Activated naive CD4-positive, alpha-beta T cell treated with anti-CD3 and anti-CD28 coated beads, Interleukin-2, amount 50 U/mL, for 16 hours (primary cell): Measurements from ENCODE around the gene ATE1.
"Not testable (repeated sequence)": the region's sequence is repeated elsewhere in the genome, so short reads cannot be mapped to it uniquely, and the experiment has no call there.

ENCODE experiments used
- DNase-seq: peaks from one replicate; pipeline ENCODE4 v3.0.0-alpha.2; 2020

Gene ATE1

GRCh38 chr10:121724282-121724681, 203.5 kb downstream of the ATE1 start:
- no peak for DNase-seq

GRCh38 chr10:121722665-121723064, 205.2 kb downstream of the ATE1 start:
- no peak for DNase-seq

GRCh38 chr10:121721257-121721656, 206.6 kb downstream of the ATE1 start:
- DNase-seq: no peak

GRCh38 chr10:121715969-121716368, 211.9 kb downstream of the ATE1 start:
- DNase-seq: no peak

GRCh38 chr10:121715076-121715475, 212.8 kb downstream of the ATE1 start:
- DNase-seq: no peak

- no peak for DNase-seq
Measured at GRCh38 chr10:121713486-121713885, 214.3 kb downstream of the ATE1 start.

GRCh38 chr10:121710971-121711370, 216.9 kb downstream of the ATE1 start:
- no peak for DNase-seq

- DNase-seq: no peak
Measured at GRCh38 chr10:121710207-121710606, 217.6 kb downstream of the ATE1 start.

- no peak for DNase-seq
Measured at GRCh38 chr10:121709675-121710073, 218.2 kb downstream of the ATE1 start.

- no peak for DNase-seq
Measured at GRCh38 chr10:121708728-121709674, 218.8 kb downstream of the ATE1 start.

- no peak for DNase-seq
Measured at GRCh38 chr10:121702351-121703320, 225.2 kb downstream of the ATE1 start.

GRCh38 chr10:121700416-121700815, 227.4 kb downstream of the ATE1 start:
- no peak for DNase-seq

- DNase-seq: not testable (repeated sequence)
Measured at GRCh38 chr10:121699703-121700102, 228.1 kb downstream of the ATE1 start.

- no peak for DNase-seq
Measured at GRCh38 chr10:121698902-121699301, 228.9 kb downstream of the ATE1 start.

GRCh38 chr10:121698336-121698735, 229.5 kb downstream of the ATE1 start:
- no peak for DNase-seq

GRCh38 chr10:121696854-121697253, 231.0 kb downstream of the ATE1 start:
- DNase-seq: no peak

GRCh38 chr10:121695731-121696464, 231.9 kb downstream of the ATE1 start:
- no peak for DNase-seq

GRCh38 chr10:121694966-121695643, 232.7 kb downstream of the ATE1 start:
- DNase-seq: no peak

- DNase-seq: no peak
Measured at GRCh38 chr10:121694327-121694965, 233.4 kb downstream of the ATE1 start.

GRCh38 chr10:121692626-121693025, 235.2 kb downstream of the ATE1 start:
- no peak for DNase-seq

- DNase-seq: no peak
Measured at GRCh38 chr10:121690970-121691369, 236.9 kb downstream of the ATE1 start.
